Transverse colon (tissue), 4 donors: ENCODE measurements around the gene SUPT5H. TPM values are rescaled to one million over a fixed set of nuclear protein-coding genes. Genes with fewer than 3 reads are reported as not detected.

ENCODE experiments used
- small RNA-seq, 4 donors: library from RNA; depleted of rRNA; stranded (forward); fragments of <200 nt; gene quantifications; one replicate each; pipeline ENCODE3, GENCODE V24; 2016
- total RNA-seq, 4 donors: library from RNA; depleted of rRNA; stranded (reverse); fragments of >200 nt; gene quantifications; one replicate each; pipeline ENCODE4 v1.1.0, GENCODE V29; 2016

Gene SUPT5H
- total RNA-seq, 4 donors from 2014 or later = 97.1 to 161 (median 125) TPM

Small RNAs within 50 kb of the gene (small RNA-seq; reads per million reads assigned to genes)
- gene MIR4530 = 0 to 0.12 (median 0) reads per million in 4 donors

Other genes starting within 250 kb of the SUPT5H start
- 1 to 10 TPM in 2 of 4 donors, under 1 TPM in 1, not detected in 1; 0.14 to 3.0 (median 1.1) TPM for gene NCCRP1, start 248.6 kb upstream of the SUPT5H start, total RNA-seq
- gene SYCN, start 241.3 kb upstream of the SUPT5H start, total RNA-seq = not detected
- not detected for gene IFNL3, start 200.6 kb upstream of the SUPT5H start, total RNA-seq
- not detected for gene IFNL4, start 196.7 kb upstream of the SUPT5H start, total RNA-seq
- gene IFNL2, start 177.2 kb upstream of the SUPT5H start, total RNA-seq = not detected
- gene IFNL1, start 149.2 kb upstream of the SUPT5H start, total RNA-seq = not detected
- gene LRFN1, start 124.7 kb upstream of the SUPT5H start, total RNA-seq = under 1 TPM in 2 of 4 donors, not detected in 2; 0.14 to 0.64 TPM
- 10 to 100 TPM in 2 of 4 donors, 1 to 10 TPM in 1, not detected in 1; 7.6 to 18.7 (median 17.6) TPM for gene GMFG, start 109.5 kb upstream of the SUPT5H start, total RNA-seq
- gene SAMD4B, start 103.2 kb upstream of the SUPT5H start, total RNA-seq = 100 to 1,000 TPM in 1 of 4 donors, 10 to 100 TPM in 3; 60.7 to 102 (median 77.1) TPM
- 10 to 100 TPM; 37.8 to 71.2 (median 43.0) TPM for gene PAF1, start 54.5 kb upstream of the SUPT5H start, total RNA-seq
- 10 to 100 TPM; 22.8 to 37.4 (median 27.8) TPM for gene MED29, start 54.2 kb upstream of the SUPT5H start, total RNA-seq
- gene ZFP36, start 38.7 kb upstream of the SUPT5H start, total RNA-seq = 100 to 1,000 TPM; 280 to 924 (median 309) TPM
- 10 to 100 TPM in 2 of 4 donors, 1 to 10 TPM in 2; 6.1 to 27.7 (median 11.9) TPM for gene PLEKHG2, start 32.9 kb upstream of the SUPT5H start, total RNA-seq
- gene RPS16, start 9.6 kb upstream of the SUPT5H start, total RNA-seq = 1,000 to 10,000 TPM in 3 of 4 donors, 100 to 1,000 TPM in 1; 718 to 1,665 (median 1,335) TPM
- 10 to 100 TPM; 21.7 to 54.0 (median 33.5) TPM for gene TIMM50, start 35.3 kb downstream of the SUPT5H start, total RNA-seq
- gene DLL3, start 53.4 kb downstream of the SUPT5H start, total RNA-seq = not detected
- not detected for gene SELENOV, start 69.6 kb downstream of the SUPT5H start, total RNA-seq
- 1 to 10 TPM in 3 of 4 donors, under 1 TPM in 1; 1.00 to 1.5 (median 1.3) TPM for gene EID2B, start 87.3 kb downstream of the SUPT5H start, total RNA-seq
- gene EID2, start 94.6 kb downstream of the SUPT5H start, total RNA-seq = 1 to 10 TPM; 7.5 to 10.0 (median 8.1) TPM
- gene LGALS13, start 156.9 kb downstream of the SUPT5H start, total RNA-seq = not detected
- not detected for gene LGALS16, start 210.3 kb downstream of the SUPT5H start, total RNA-seq